GM19372 (cell line): ENCODE data around the gene ZBTB8A.
"Not testable (repeated sequence)": the region's sequence is repeated elsewhere in the genome, so short reads cannot be mapped to it uniquely, and the experiment has no call there.

Experiments used
- ATAC-seq: cut with Tn5 transposase; IDR thresholded peaks from one replicate; pipeline ENCODE4 v1.9.1; 2021; ENCODE audit warnings: mild to moderate bottlenecking, low read depth, moderate library complexity; ENCODE audit not compliant: unreplicated experiment

Gene ZBTB8A

DNA sequence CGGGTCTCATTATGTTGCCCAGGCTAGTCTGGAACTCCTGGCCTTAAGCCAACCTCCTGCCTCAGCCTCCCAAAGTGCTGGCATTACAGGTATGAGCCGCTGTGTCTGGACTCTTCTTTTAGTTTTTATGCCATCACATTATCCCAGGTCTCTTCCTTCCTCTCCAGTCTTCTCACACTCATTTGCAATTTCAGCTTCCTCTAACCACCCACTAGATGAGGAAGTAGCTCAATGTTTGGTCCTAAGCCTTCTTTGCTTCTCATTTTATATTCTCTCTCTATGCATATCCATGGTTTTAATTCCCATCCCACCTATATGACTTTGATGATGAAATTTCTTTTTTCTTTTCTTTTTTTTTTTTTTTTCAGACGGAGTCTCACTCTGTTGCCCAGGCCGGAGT, 3.1 kb upstream of the ZBTB8A start:
- ATAC-seq, result no peak

GRCh38 chr1:32536764-32537163, 2.5 kb upstream of the ZBTB8A start:
- no peak for ATAC-seq

DNA sequence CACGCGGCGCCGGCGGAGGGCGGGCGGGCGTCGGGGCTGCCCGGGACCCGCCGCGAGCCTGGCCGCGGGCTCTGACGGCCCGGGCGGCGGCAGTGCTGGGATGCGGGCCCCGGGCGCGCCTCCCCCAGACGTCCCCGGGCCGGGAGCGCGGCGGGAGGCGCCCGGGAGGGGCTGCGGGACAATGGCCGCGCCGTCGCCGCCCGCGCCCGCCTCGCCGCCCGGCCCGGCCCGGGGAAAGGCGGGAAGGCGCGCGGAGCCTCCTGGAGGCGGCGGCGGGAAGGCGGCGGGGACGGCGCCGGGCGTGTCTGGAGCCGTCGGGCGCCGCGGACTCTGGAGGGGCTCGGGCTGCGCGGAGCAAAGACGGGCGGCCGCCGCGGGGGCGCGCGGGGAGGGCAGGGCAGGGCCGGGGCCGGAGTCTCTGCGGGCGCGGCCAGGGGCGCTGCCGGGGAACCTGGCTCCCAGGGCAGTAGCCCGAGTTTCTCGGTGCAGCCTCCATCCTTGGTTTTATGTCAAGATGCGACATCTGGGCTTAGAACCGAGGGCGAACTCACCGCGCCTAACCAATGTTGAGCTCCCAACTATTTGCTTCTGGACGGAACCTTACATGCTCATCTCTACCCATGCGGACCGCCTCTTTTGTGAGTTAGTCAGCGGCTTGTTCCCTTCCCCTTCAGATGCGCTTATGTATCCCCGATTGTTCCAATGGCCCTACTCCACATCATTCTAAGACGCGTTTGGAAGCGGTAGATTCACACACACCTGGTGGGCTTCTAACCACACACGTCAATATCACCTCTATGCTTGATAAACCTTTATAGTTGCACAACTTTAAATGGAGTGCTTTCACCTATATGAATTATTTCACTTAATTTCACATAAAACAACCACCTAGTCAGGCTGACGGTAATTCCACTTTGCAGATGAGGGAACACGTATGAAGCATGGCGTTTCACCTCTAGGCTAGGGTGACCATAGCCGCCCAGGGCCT, 651 bp downstream of the ZBTB8A start:
- no peak for ATAC-seq

GRCh38 chr1:32540605-32541004, 1.4 kb downstream of the ZBTB8A start:
- no peak for ATAC-seq

- no peak for ATAC-seq
These were observed 1.9 kb downstream of the ZBTB8A start for GRCh38 chr1:32541064-32541566.

DNA sequence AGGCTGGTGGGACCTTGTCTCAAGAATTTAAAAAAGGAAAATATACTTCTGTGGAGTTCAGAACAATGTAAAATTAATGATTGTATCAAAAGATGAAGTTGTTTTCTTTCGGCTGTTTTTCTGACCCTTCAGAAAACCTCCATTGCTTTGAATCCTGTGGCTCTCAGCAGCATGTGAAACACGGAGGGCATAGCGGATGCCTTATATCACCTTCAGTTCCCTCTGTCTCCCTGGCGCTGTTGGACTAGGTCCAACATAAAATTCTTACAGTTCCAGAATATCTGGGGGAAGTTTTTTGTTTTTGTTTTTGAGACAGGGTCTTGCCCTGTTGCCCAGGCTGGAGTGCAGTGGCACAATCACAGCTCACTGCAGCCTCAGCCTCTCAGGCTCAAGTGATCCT, 7.4 kb downstream of the ZBTB8A start:
- no peak for ATAC-seq

DNA sequence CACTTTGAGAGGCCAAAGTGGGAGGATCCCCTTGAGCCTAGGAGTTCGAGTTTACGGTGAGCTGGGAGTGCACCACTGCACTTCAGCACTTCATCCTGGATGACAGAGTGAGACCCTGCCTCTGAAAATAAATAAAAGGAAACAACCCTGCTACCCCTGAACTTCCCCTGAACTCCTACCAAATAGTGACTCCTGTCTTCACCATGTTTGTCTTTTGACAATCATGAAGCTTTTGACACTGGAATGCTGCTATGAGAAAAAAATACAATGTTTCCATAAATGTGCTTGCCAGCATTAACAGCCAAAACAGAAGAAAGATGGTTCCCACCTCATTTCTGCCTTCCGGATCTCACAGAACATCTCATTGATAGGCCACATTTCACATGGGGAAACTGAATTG, 10.4 kb downstream of the ZBTB8A start:
- no peak for ATAC-seq

- no peak for ATAC-seq
These were observed 15.1 kb downstream of the ZBTB8A start for GRCh38 chr1:32554288-32554687.

- ATAC-seq, result not testable (repeated sequence)
These were observed 17.8 kb downstream of the ZBTB8A start for GRCh38 chr1:32557035-32557434.

- no peak for ATAC-seq
These were observed 18.6 kb downstream of the ZBTB8A start for GRCh38 chr1:32557812-32558211.

- no peak for ATAC-seq
These were observed 29.7 kb downstream of the ZBTB8A start for GRCh38 chr1:32568929-32569328.

GRCh38 chr1:32580348-32581017, 41.3 kb downstream of the ZBTB8A start:
- no peak for ATAC-seq

GRCh38 chr1:32592943-32593342, 53.7 kb downstream of the ZBTB8A start:
- no peak for ATAC-seq

DNA sequence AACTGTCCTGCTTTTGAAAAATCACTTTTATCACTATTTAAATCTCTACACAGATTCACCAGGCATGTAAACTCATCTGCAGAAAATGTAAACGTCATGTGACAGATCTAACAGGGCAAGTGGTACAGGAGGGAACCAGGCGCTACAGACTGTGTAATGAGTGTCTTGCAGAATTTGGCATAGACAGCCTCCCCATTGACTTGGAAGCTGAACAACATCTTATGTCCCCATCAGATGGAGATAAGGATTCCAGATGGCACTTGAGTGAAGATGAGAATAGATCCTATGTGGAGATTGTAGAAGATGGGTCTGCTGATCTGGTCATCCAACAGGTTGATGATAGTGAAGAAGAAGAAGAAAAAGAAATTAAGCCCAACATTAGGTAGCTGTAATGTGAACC, 60.8 kb downstream of the ZBTB8A start:
- no peak for ATAC-seq

GRCh38 chr1:32605711-32606424, 66.6 kb downstream of the ZBTB8A start:
- ATAC-seq, result no peak

DNA sequence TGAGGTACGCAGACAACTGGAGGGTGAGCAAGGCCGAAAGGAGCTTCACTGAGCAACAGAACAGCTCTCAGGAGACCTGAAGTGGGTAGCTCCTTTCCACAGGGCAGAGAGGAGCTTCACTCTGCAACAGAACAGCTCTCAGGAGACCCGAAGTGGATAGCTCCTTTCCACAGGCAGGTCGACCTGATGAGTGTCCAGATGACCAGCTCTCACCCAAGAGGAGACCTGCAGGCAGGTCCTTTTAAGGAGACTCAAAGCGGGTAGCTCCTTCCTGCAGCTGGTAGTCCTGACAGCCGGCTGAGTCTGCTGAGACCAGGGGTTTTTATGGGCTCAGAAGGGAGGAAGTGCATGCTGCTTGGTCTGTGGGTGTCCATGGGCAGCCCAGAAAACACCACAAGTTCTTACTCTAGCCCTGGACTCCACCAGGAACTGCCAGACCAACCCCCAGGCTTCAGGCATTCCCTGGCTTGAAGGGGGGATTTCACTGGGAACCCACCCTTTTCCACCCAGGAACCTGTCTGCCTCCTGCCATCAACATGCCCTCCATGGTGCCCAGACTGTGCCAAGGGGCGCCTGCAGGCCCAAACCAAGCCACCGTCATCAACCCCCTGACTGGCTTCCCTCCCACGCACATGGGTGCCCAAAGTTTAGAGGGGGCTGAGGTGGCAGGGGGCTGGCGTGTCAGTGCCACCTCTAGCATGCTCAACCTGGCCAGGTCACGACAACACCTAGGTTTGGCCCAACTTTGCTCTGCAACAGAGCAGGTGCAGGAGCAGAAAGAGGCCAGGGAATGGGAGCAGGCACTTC, 67.5 kb downstream of the ZBTB8A start:
- ATAC-seq, result no peak

DNA sequence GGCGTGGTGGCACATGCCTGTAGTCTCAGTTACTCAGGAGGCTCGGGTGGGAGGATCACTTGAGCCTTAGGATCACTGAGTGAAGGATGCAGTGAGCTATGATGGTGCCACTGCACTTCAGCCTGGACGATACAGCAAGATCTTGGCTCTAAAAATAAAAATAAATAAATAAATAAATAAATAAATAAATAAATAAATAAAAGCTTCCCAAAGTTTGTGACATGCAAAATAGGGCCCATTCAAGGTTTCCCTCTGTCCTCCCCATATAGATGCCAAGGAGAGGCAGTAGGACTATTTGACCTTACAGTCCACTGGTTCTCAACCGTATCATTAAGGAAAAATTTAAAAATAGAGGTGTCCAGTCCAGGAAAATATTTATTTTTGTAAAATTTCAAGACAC, 70.0 kb downstream of the ZBTB8A start:
- no peak for ATAC-seq

DNA sequence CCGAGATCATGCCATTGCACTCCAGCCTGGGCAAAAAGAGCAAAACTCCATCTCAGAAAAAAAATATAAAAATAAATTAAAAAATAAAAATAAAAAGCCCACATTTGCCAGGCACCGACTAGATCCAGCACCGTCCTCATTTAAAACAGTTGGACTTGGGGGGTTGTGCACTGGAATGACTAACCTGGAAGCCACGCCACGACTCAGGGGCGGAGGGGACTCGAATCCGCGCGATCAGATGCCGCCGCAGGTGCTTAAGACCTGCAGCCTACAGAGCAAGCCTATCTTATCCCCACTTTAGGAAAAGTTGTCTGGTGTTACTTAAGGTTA, 72.6 kb downstream of the ZBTB8A start:
- peak; percentile 41 for ATAC-seq

DNA sequence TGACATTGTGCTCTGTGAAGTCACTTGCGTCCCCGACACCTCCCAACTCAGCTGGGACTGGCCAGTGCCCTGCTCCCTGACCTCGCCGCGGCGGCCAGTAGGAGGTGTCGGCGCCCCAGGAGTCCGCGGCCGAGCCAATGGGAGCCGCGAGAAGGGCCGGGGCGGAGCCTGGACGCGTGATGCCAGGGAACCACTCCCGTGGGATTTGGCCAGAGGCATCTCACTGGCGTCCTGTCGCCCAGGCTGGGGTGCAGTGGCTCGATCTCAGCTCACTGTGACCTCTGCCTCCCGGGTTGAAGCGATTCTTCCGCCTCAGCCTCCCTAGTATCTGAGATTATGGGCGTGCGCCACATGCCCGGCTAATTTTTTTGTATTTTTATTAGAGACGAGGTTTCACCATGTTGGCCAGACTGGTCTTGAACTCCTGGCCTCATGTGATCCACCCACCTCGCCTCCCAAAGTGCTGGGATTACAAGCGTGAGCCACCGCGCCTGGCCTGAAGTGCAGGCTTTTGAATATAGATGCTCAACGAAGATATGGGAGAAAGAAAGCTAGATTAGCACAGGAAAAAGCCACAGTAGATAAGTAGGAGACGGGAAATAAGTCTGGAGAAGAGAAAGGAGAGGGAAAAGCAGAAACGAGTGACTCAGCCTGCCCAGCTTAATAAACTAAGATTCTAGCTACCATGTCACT, 73.1 kb downstream of the ZBTB8A start:
- ATAC-seq, result peak; percentile 96

DNA sequence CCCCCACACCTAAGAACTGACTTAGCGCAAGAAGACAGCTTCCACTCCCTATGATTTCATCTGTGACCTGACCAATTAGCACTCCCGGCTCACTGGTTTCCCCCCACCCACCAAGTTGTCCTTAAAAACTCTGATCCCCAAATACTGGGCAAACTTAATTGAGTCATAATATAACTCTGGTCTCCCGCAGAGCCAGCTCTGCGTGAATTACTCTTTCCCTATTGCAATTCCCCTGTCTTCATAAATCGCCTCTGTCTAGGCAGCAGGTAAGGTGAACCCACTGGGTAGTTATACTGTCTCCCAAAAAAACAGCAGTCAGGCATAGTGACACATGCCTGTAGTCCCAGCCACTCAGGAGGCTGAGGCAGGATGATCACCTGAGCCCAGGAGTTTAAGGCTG, 74.2 kb downstream of the ZBTB8A start:
- ATAC-seq, result no peak
